ENCODE results near the gene SERPINE1. TPM values are rescaled to one million over a fixed set of nuclear protein-coding genes. Genes with fewer than 3 reads are reported as not detected.
A peak's percentile ranks its signal among the peaks of the same experiment; 100 is the strongest.
"Not testable (repeated sequence)": the region's sequence is repeated elsewhere in the genome, so short reads cannot be mapped to it uniquely, and the experiment has no call there.

Gene SERPINE1
- total and polyA plus RNA-seq, 3 donors from 2014 or later: 5.6 to 7.6 (median 5.8) TPM

DNA sequence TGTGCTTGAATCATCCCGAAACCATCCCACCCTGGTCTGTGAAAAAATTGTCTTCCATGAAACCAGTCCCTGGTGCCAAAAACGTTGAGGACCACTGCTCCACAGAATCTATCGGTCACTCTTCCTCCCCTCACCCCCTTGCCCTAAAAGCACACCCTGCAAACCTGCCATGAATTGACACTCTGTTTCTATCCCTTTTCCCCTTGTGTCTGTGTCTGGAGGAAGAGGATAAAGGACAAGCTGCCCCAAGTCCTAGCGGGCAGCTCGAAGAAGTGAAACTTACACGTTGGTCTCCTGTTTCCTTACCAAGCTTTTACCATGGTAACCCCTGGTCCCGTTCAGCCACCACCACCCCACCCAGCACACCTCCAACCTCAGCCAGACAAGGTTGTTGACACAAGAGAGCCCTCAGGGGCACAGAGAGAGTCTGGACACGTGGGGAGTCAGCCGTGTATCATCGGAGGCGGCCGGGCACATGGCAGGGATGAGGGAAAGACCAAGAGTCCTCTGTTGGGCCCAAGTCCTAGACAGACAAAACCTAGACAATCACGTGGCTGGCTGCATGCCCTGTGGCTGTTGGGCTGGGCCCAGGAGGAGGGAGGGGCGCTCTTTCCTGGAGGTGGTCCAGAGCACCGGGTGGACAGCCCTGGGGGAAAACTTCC lies 784 bp upstream of the SERPINE1 start:
- Histone ChIP-seq H3K4me1 (peaks cover 43% of the 10 kb centered on the region), H3K4me3 (no peak overlapping the region), H3K36me3 (ENCODE audit: low read depth, missing control alignments) (no peaks in the 10 kb centered on the region), H3K9me3 (no peaks in the 10 kb centered on the region), H3K27ac (peak overlapping the region in 1 of 2 donors; percentile 84), H3K27me3 (no peaks in the 10 kb centered on the region)
- peak; percentile 74 for DNase-seq
- TF ChIP-seq POLR2A (IDR thresholded peaks at IDR 0.05): no peak
- TF ChIP-seq, protein P1, sequence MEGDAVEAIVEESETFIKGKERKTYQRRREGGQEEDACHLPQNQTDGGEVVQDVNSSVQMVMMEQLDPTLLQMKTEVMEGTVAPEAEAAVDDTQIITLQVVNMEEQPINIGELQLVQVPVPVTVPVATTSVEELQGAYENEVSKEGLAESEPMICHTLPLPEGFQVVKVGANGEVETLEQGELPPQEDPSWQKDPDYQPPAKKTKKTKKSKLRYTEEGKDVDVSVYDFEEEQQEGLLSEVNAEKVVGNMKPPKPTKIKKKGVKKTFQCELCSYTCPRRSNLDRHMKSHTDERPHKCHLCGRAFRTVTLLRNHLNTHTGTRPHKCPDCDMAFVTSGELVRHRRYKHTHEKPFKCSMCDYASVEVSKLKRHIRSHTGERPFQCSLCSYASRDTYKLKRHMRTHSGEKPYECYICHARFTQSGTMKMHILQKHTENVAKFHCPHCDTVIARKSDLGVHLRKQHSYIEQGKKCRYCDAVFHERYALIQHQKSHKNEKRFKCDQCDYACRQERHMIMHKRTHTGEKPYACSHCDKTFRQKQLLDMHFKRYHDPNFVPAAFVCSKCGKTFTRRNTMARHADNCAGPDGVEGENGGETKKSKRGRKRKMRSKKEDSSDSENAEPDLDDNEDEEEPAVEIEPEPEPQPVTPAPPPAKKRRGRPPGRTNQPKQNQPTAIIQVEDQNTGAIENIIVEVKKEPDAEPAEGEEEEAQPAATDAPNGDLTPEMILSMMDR (IDR thresholded peaks at IDR 0.05): no peak
- 35 to 55% methylated on average over 10 to 15 of the region's 15 CpGs for WGBS, 2 donors
- intact Hi-C loops (cut with DNase I; ENCODE audit: low total_unique reads): no loop called here

DNA sequence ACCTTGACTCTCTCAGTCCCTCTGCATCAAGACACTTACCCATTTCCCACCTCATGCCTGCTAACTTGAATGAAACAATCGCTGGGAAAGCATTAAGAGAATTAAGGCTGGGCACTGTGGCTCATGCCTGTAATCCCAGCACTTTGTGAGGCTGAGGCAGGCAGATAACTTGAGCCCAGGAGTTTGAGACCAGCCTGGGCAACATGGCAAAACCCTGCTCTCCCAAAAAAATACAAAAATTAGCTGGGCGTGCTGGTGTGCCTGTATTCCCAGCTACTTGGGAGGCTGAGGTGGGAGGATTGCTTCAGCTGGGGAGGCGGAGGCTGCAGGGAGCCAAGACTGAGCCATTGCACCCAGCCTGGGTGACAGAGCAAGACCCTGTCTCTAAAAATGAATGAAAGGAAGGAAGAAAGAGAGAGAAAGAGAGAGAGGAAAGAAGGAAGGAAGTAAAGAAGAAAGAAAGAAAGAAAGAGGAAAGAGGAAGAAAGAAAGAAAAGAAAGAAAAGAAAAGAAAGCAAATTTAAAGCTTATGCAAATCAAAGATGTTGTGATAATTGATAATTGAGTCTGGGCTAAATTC lies 646 bp downstream of the SERPINE1 start:
- no peak for DNase-seq
- H3K36me3 ChIP-seq (ENCODE audit: low read depth, missing control alignments): no peaks in the 10 kb centered on the region
- H3K9me3 ChIP-seq: no peaks in the 10 kb centered on the region
- H3K27ac ChIP-seq: peak overlapping the region; percentile 6 to 79
- peak overlapping the region; percentile 34 to 42 for H3K4me3 ChIP-seq
- no peak for TF ChIP-seq POLR2A (IDR thresholded peaks at IDR 0.05)
- TF ChIP-seq, protein P1 (IDR thresholded peaks at IDR 0.05): no peak
- no peaks in the 10 kb centered on the region for H3K27me3 ChIP-seq
- intact Hi-C loops (cut with DNase I; ENCODE audit: low total_unique reads): no loop called here
- peaks cover 32% of the 10 kb centered on the region for H3K4me1 ChIP-seq
- 53 to 80% methylated on average over 3 of the region's 3 CpGs for WGBS, 2 donors

DNA sequence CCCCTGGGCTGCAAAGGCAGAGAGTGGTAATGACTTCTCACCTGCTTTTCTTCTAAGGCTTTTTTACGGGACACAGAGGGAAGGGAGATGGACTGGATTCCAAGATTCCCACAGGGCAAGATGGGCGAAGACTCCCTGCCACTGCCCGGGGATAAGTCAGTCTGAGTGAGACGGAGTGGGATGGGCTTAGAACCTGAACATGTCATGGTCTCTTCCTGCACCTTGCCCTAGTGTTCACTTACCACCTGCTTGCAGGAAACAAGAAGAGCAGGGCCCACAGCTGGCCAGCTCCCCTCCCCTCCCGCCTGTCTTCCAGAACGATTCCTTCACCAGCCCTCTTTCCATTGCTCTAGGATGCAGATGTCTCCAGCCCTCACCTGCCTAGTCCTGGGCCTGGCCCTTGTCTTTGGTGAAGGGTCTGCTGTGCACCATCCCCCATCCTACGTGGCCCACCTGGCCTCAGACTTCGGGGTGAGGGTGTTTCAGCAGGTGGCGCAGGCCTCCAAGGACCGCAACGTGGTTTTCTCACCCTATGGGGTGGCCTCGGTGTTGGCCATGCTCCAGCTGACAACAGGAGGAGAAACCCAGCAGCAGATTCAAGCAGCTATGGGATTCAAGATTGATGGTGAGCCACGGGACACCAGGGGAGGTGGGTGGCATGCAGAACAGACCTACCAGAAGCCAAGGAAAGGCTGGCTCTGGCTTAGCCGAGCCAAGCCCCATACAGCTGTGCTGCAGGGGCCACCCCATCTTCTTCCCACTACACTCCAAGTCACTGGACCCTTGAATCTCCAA lies 1.3 kb downstream of the SERPINE1 start:
- 84 to 91% methylated on average over 11 to 14 of the region's 14 CpGs for WGBS, 2 donors
- TF ChIP-seq, protein P1 (IDR thresholded peaks at IDR 0.05): no peak
- no peak for TF ChIP-seq POLR2A (IDR thresholded peaks at IDR 0.05)
- H3K27me3 ChIP-seq: no peaks in the 10 kb centered on the region
- H3K9me3 ChIP-seq: no peaks in the 10 kb centered on the region
- peak overlapping the region in 1 of 2 donors; percentile 79 for H3K27ac ChIP-seq
- peaks cover 26% of the 10 kb centered on the region for H3K4me1 ChIP-seq
- H3K36me3 ChIP-seq (ENCODE audit: low read depth, missing control alignments): no peaks in the 10 kb centered on the region
- peak overlapping the region in 1 of 2 donors; percentile 42 for H3K4me3 ChIP-seq
- intact Hi-C loops (cut with DNase I; ENCODE audit: low total_unique reads): no loop called here
- no peak for DNase-seq

DNA sequence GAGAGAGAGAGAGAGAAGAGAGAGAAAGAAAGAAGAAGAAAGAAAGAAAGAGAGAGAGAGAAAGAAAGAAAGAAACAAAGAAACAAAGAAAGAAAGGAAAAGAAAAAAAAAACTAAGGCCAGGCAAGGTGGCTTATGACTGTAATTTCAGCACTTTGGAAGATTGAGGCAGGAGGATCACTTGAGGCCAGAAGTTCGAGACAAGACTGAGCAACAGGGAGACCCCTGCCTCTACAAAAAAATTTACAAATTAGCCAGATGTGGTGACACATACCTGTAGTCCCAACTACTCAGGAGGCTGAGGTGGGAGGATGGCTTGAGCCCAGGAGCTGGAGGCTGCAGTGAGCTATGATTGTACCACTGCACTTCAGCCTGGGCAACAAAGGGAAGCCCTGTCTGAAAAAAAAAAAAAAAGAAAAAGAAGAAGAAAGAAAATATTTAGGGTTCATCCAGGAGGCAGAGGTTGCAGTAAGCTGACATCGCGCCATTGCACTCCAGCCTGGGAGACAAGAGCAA lies 2.8 kb downstream of the SERPINE1 start:
- WGBS, 2 donors: 93 to 97% methylated on average over 3 of the region's 3 CpGs
- peaks cover 19% of the 10 kb centered on the region for H3K4me1 ChIP-seq

DNA sequence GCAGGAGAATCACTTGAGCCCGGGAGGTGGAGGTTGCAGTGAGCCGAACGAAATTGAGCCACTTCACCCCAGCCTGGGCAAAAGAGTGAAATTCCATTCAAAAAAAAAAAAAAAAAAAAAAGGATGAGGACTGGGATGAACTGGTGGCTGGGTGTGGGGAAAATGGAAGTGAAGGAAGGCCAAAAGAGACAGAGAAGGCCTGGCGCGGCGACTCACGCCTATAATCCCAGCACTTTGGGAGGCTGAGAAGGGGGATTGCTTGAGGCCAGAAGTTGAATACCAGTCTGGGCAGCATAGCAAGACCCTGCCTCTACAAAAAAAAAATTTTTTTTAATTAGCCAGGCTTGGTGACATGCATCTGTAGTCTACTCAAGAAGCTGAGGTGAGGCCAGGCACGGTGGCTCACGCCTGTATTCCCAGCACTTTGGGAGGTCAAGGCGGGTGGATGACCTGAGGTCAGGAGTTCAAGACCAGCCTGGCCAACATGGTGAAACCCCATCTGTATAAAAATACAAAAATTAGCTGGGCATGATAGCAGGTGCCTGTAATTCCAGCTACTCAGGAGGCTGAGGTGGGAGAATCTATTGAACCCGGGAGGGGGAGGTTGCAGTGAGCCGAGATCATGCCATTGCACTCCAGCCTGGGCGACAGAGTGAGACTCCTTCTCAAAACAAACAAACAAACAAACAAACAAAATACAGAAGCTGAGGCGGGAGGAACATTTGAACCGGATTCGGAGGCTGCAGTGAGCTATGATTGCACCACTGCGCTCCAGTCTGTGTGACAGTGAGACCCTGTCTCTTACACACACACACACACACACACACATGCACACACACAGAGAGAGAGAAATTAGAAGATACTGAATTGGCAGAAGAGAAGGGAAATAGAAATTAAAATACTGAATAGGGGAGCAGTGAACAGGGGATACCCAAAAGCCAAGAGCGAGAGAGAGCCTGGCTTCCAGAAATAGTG lies 6.0 kb downstream of the SERPINE1 start:
- H3K4me1 ChIP-seq; H3K9me3 ChIP-seq; H3K4me3 ChIP-seq; DNase-seq; H3K36me3 ChIP-seq (ENCODE audit: low read depth, missing control alignments); H3K27me3 ChIP-seq; intact Hi-C loops (cut with DNase I; ENCODE audit: low total_unique reads); H3K27ac ChIP-seq: not testable (repeated sequence)
- WGBS, 2 donors: 83 to 87% methylated on average over 18 of the region's 18 CpGs

More for the DNA sequence above, 2.8 kb downstream of the SERPINE1 start:
- no peaks in the 10 kb centered on the region for H3K9me3 ChIP-seq
- no peak overlapping the region for H3K4me3 ChIP-seq
- H3K27ac ChIP-seq: no peak overlapping the region
- no peaks in the 10 kb centered on the region for H3K36me3 ChIP-seq (ENCODE audit: low read depth, missing control alignments)
- intact Hi-C loops (cut with DNase I; ENCODE audit: low total_unique reads): no loop called here
- DNase-seq: no peak
- no peaks in the 10 kb centered on the region for H3K27me3 ChIP-seq
- TF ChIP-seq, protein P1 (IDR thresholded peaks at IDR 0.05): no peak
- no peak for TF ChIP-seq POLR2A (IDR thresholded peaks at IDR 0.05)
